WTC11 (cell line): ENCODE measurements around the gene LAGE3. TPM values are rescaled to one million over a fixed set of nuclear protein-coding genes. Genes with fewer than 3 reads are reported as not detected.

Experiments
- ATAC-seq: fragments of 200-7000 bp; cut with Tn5 transposase; 2 replicates; pipeline ENCODE4 v1.10.0; 2021; ENCODE audit warnings: mild to moderate bottlenecking, moderate library complexity
- CTCF ChIA-PET: fragments of 300-600 bp; sonication (Branson Sonifier 250); formaldehyde crosslinking; loops from one replicate; lab custom pipeline; 2021; ENCODE audit warnings: antibody characterized with exemption; lab: Charles Lee
- POLR2A ChIA-PET: fragments of 350-600 bp; sonication (Branson Sonifier 250); formaldehyde crosslinking; loops from one replicate; lab custom pipeline; 2021; ENCODE audit warnings: antibody characterized with exemption; lab: Charles Lee
- DNase-seq: peaks from one replicate; pipeline ENCODE4 v3.0.0; 2021; ENCODE audit warnings: low spot score
- H3K27ac Mint-ChIP-seq: 2 replicates; pipeline ENCODE4 v1.8.0; 2021; ENCODE audit warnings: mixed read lengths
- H3K27me3 Mint-ChIP-seq: 2 replicates; pipeline ENCODE4 v1.8.0; 2021; ENCODE audit warnings: low read depth, mild to moderate bottlenecking, moderate library complexity, mixed read lengths
- H3K36me3 Mint-ChIP-seq: 2 replicates; pipeline ENCODE4 v1.8.0; 2021; ENCODE audit warnings: mixed read lengths
- H3K4me1 Mint-ChIP-seq: 2 replicates; pipeline ENCODE4 v1.8.0; 2022; ENCODE audit warnings: mixed read lengths
- H3K4me3 Mint-ChIP-seq: 2 replicates; pipeline ENCODE4 v1.8.0; 2021; ENCODE audit warnings: mild to moderate bottlenecking, moderate library complexity, mixed read lengths
- H3K9me3 Mint-ChIP-seq: 2 replicates; pipeline ENCODE4 v1.8.0; 2021; ENCODE audit warnings: mixed read lengths
- CREM ChIP-seq: sonication (generic); formaldehyde crosslinking; IDR thresholded peaks from 2 replicates; pipeline ENCODE4 v1.8.1; 2022; ENCODE audit warnings: mild to moderate bottlenecking, missing genetic modification reagents, moderate library complexity
- E2F1 ChIP-seq: sonication (generic); formaldehyde crosslinking; IDR thresholded peaks from 2 replicates; pipeline ENCODE4 v1.8.0; 2022; ENCODE audit warnings: mild to moderate bottlenecking, missing genetic modification reagents
- ETV6 ChIP-seq: sonication (generic); formaldehyde crosslinking; IDR thresholded peaks from 2 replicates; pipeline ENCODE4 v1.8.1; 2022; ENCODE audit warnings: mild to moderate bottlenecking, missing genetic modification reagents
- JUN ChIP-seq: sonication (generic); formaldehyde crosslinking; IDR thresholded peaks from 2 replicates; pipeline ENCODE4 v1.8.0; 2023; ENCODE audit warnings: mild to moderate bottlenecking, missing genetic modification reagents
- MLX ChIP-seq: sonication (generic); formaldehyde crosslinking; IDR thresholded peaks from 2 replicates; pipeline ENCODE4 v1.8.1; 2023; ENCODE audit warnings: mild to moderate bottlenecking, missing genetic modification reagents, moderate library complexity
- NR3C1 ChIP-seq: sonication (generic); formaldehyde crosslinking; conservative IDR thresholded peaks from 2 replicates; pipeline ENCODE4 v1.8.1; 2023; ENCODE audit warnings: low read depth, mild to moderate bottlenecking, missing genetic modification reagents
- PRDM15 ChIP-seq: sonication (generic); formaldehyde crosslinking; IDR thresholded peaks from 2 replicates; pipeline ENCODE4 v1.8.0; 2022; ENCODE audit warnings: missing genetic modification reagents
- SOX15 ChIP-seq: fragments of 250-450 bp; sonication (Bioruptor Pico); IDR thresholded peaks from 2 replicates; pipeline ENCODE4 v1.9.0; 2021; ENCODE audit warnings: mild to moderate bottlenecking
- TP53 ChIP-seq: sonication (generic); formaldehyde crosslinking; IDR thresholded peaks from 2 replicates; pipeline ENCODE4 v1.8.1; 2023; ENCODE audit warnings: mild to moderate bottlenecking, missing genetic modification reagents
- ZNF121 ChIP-seq: sonication (generic); formaldehyde crosslinking; IDR thresholded peaks from 2 replicates; pipeline ENCODE4 v1.8.0; 2023; ENCODE audit warnings: missing genetic modification reagents
- ZNF138 ChIP-seq: sonication (generic); formaldehyde crosslinking; conservative IDR thresholded peaks from 2 replicates; pipeline ENCODE4 v1.8.1; 2022; ENCODE audit warnings: mild to moderate bottlenecking, moderate library complexity, missing genetic modification reagents
- ZNF232 ChIP-seq: sonication (generic); formaldehyde crosslinking; IDR thresholded peaks from 2 replicates; pipeline ENCODE4 v1.8.0; 2022; ENCODE audit warnings: mild to moderate bottlenecking, missing genetic modification reagents
- ZNF263 ChIP-seq: sonication (generic); formaldehyde crosslinking; IDR thresholded peaks from 2 replicates; pipeline ENCODE4 v1.8.1; 2022; ENCODE audit warnings: low read depth, mild to moderate bottlenecking, moderate library complexity, missing genetic modification reagents
- ZNF317 ChIP-seq: sonication (generic); formaldehyde crosslinking; IDR thresholded peaks from 2 replicates; pipeline ENCODE4 v1.8.1; 2023; ENCODE audit warnings: low read depth, mild to moderate bottlenecking, moderate library complexity, missing genetic modification reagents, borderline replicate concordance
- ZNF416 ChIP-seq: fragments of 250-450 bp; sonication (Bioruptor Pico); IDR thresholded peaks from 2 replicates; pipeline ENCODE4 v1.9.0; 2021; ENCODE audit warnings: mild to moderate bottlenecking, inconsistent platforms
- total RNA-seq: library from RNA; stranded (reverse); gene quantifications from 3 replicates; pipeline ENCODE4 v1.2.3, GENCODE V29; 2021
- TF ChIP-seq, protein P1 (sequence below): sonication (generic); formaldehyde crosslinking; IDR thresholded peaks from 2 replicates; pipeline ENCODE4 v1.8.1; 2022; ENCODE audit warnings: low read depth, missing genetic modification reagents, borderline replicate concordance
- TF ChIP-seq, protein P2 (sequence below): sonication (generic); formaldehyde crosslinking; IDR thresholded peaks from 2 replicates; pipeline ENCODE4 v1.8.0; 2022; ENCODE audit warnings: mild to moderate bottlenecking, missing genetic modification reagents
- TF ChIP-seq, protein P3 (sequence below): sonication (generic); formaldehyde crosslinking; conservative IDR thresholded peaks from 2 replicates; pipeline ENCODE4 v1.8.1; 2023; ENCODE audit warnings: mild to moderate bottlenecking, low read depth, missing genetic modification reagents, moderate library complexity

Gene LAGE3
- total RNA-seq, 1 experiment from 2014 or later: 46.1 TPM

- H3K9me3 Mint-ChIP-seq: no peaks in the 10 kb centered on the region
- H3K4me3 Mint-ChIP-seq: no peak overlapping the region
- H3K27me3 Mint-ChIP-seq: peaks cover 2% of the 10 kb centered on the region; the same call in 1 of the 2 replicates
- H3K27ac Mint-ChIP-seq: no peak overlapping the region
- CTCF ChIA-PET: no interaction called here
- POLR2A ChIA-PET: no interaction called here
- ATAC-seq: no peak
- no peak for TF ChIP-seq ZNF317 (CRISPR knock-in tag)
- no peaks in the 10 kb centered on the region for H3K4me1 Mint-ChIP-seq
- peaks cover 2% of the 10 kb centered on the region; the same call in 1 of the 2 replicates for H3K36me3 Mint-ChIP-seq
- no peak for DNase-seq
These were observed 6.1 kb downstream of the LAGE3 start for GRCh38 chrX:154472685-154473632.

DNA sequence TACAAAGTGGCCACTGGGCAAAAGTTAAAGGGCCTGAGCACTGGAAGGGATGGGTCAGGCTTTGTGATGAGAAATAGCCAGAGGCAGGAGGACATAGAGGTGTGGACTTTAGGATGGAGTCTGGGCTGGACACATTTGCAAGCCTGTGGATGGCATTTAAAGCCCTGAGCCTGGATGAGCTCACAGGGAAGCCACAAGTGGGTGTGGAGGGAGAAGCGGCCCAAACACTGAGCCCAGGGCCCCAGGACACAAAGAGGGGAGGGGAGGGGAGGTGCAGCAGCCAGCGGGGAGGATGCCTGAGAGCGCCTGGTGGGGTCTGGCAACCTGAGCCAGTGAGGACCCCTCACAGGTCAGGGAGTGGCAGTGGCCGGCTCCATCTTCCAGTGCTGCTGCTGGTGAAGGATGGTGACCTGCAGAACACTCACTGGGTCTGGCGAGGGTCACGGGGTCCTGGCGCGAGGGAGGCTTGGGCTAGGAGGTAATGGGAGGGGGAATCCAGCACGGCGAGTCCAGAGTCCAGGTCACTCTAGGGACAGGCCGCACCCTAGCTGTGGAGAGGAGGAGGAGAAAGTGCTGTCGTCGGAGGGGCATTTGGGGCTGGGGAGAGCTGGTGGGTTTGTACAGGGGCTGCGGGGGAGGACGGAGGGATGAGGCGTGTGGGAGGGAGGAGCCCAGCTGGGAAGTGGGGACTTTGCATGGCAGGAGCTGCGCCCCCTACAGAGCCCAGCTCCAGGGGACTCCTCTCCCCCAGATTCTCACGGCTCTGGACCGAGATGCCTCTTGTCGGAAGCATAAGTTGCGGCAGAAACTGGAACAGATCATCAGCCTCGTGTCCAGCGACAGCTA, 7.0 kb downstream of the LAGE3 start:
- POLR2A ChIA-PET: no interaction called here
- Mint-ChIP-seq H3K4me1 (no peaks in the 10 kb centered on the region), H3K27me3 (peaks cover 2% of the 10 kb centered on the region; the same call in 1 of the 2 replicates)
- TF ChIP-seq ZNF121 (CRISPR knock-in tag) (no peak), TP53 (no peak), MLX (CRISPR knock-in tag) (no peak), E2F1 (CRISPR knock-in tag) (no peak), SOX15 (CRISPR knock-in tag) (no peak), PRDM15 (no peak), ZNF263 (no peak), ZNF138 (CRISPR knock-in tag) (no peak), CREM (CRISPR knock-in tag) (no peak), ETV6 (CRISPR knock-in tag) (no peak), ZNF232 (CRISPR knock-in tag) (no peak), ZNF416 (CRISPR knock-in tag) (no peak), NR3C1 (CRISPR knock-in tag) (no peak), JUN (CRISPR knock-in tag) (no peak)
- TF ChIP-seq, protein P1, sequence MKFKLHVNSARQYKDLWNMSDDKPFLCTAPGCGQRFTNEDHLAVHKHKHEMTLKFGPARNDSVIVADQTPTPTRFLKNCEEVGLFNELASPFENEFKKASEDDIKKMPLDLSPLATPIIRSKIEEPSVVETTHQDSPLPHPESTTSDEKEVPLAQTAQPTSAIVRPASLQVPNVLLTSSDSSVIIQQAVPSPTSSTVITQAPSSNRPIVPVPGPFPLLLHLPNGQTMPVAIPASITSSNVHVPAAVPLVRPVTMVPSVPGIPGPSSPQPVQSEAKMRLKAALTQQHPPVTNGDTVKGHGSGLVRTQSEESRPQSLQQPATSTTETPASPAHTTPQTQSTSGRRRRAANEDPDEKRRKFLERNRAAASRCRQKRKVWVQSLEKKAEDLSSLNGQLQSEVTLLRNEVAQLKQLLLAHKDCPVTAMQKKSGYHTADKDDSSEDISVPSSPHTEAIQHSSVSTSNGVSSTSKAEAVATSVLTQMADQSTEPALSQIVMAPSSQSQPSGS (CRISPR knock-in tag): no peak
- TF ChIP-seq, protein P2, sequence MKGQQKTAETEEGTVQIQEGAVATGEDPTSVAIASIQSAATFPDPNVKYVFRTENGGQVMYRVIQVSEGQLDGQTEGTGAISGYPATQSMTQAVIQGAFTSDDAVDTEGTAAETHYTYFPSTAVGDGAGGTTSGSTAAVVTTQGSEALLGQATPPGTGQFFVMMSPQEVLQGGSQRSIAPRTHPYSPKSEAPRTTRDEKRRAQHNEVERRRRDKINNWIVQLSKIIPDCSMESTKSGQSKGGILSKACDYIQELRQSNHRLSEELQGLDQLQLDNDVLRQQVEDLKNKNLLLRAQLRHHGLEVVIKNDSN (CRISPR knock-in tag): no peak
- TF ChIP-seq, protein P3, sequence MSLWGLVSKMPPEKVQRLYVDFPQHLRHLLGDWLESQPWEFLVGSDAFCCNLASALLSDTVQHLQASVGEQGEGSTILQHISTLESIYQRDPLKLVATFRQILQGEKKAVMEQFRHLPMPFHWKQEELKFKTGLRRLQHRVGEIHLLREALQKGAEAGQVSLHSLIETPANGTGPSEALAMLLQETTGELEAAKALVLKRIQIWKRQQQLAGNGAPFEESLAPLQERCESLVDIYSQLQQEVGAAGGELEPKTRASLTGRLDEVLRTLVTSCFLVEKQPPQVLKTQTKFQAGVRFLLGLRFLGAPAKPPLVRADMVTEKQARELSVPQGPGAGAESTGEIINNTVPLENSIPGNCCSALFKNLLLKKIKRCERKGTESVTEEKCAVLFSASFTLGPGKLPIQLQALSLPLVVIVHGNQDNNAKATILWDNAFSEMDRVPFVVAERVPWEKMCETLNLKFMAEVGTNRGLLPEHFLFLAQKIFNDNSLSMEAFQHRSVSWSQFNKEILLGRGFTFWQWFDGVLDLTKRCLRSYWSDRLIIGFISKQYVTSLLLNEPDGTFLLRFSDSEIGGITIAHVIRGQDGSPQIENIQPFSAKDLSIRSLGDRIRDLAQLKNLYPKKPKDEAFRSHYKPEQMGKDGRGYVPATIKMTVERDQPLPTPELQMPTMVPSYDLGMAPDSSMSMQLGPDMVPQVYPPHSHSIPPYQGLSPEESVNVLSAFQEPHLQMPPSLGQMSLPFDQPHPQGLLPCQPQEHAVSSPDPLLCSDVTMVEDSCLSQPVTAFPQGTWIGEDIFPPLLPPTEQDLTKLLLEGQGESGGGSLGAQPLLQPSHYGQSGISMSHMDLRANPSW (CRISPR knock-in tag): no peak
- TF ChIP-seq, all 79 proteins: peak for 0
- DNase-seq (no peak), ATAC-seq (no peak)
- Mint-ChIP-seq H3K4me3 (no peak overlapping the region), H3K9me3 (no peaks in the 10 kb centered on the region), H3K27ac (no peak overlapping the region), H3K36me3 (peaks cover 2% of the 10 kb centered on the region; the same call in 1 of the 2 replicates)
- CTCF ChIA-PET: no interaction called here
